ENCODE measurements around the gene RGS19. TPM values are rescaled to one million over a fixed set of nuclear protein-coding genes. Genes with fewer than 3 reads are reported as not detected.

The RGS19 gene
- total RNA-seq, 1 experiment from 2014 or later, result 17.2 TPM

DNA sequence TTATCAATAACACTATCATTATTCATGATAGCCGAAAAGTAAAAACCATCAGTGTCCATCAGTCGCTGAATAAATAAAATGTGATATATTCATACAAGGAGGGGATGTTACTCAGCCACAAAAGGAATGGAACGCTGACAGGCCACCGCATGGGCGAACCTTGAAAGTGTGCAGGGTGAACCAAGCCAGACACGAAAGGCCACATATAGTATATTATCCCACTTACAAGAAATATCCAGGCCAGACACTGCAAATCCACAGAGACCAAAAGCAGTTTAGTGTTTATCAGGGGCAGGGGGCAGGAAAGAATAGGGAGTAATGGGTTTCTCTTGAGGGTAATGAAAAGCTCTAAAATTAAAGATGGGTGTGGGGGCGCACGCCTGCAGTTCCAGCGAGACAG is 35.5 kb downstream of the RGS19 start:
- Mint-ChIP-seq H3K27ac (ENCODE audit: unreplicated experiment) (no peak overlapping the region), H3K9me3 (ENCODE audit: low read depth, unreplicated experiment) (no peaks in the 10 kb centered on the region), H3K4me3 (ENCODE audit: low read depth, unreplicated experiment) (no peak overlapping the region), H3K27me3 (ENCODE audit: unreplicated experiment) (peaks cover 79% of the 10 kb centered on the region), H3K36me3 (ENCODE audit: insufficient read depth, unreplicated experiment) (peaks cover 21% of the 10 kb centered on the region), H3K4me1 (ENCODE audit: low read depth, unreplicated experiment) (peaks cover 14% of the 10 kb centered on the region)
- CTCF ChIA-PET, result interaction anchor here (0.6 kb wide), 1 partner anchor 50 kb away, joined by 5 read pairs; no protein-coding TSS in a partner anchor
- no peak for DNase-seq
- no TSS peak for BruUV-seq (replicated peaks)
- TF ChIP-seq CTCF (IDR thresholded peaks at IDR 0.05; ENCODE audit: unreplicated experiment), result no peak
- intact Hi-C loops (cut with micrococcal nuclease; ENCODE audit: unreplicated experiment), result no loop called here

DNA sequence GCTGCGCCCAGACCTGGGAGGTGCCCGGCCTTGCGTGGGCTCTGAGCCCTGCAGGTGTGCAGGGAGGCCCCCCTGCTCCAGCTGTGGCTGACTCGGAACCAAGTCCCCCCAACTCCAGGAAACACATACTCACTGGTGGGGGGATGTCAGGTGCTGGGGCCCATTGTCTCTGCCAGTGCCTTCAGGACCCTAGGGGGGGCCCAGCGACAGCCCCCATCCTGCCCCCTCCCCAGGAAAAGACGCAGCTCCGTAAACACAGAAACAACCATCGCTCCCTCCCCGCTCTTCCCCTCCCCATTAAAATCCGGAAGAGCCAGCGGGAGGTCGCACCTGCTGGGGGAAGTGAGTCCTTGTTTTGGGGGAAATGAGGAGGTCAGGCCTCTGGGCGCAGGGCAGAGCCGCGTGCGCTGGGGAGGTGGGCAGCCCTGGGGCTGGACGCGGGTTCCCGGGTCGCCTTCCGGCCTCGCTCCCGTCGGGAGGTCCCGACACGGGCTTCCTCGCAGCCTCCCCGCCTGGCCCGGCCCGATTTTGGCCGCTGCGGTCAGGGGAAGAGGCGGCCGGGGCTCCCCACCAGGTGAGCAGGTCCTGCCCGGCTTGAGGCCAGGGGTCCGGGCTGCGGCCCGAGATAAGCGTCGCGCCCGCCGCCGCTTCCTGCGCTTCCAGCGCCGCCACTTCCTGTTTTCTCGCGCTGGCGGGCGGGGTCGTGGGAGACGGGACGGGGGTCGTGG is 37.1 kb downstream of the RGS19 start:
- H3K27ac Mint-ChIP-seq (ENCODE audit: unreplicated experiment), result no peak overlapping the region
- H3K27me3 Mint-ChIP-seq (ENCODE audit: unreplicated experiment), result peaks cover 75% of the 10 kb centered on the region
- CTCF ChIA-PET, result no interaction called here
- intact Hi-C loops (cut with micrococcal nuclease; ENCODE audit: unreplicated experiment), result no loop called here
- H3K36me3 Mint-ChIP-seq (ENCODE audit: insufficient read depth, unreplicated experiment), result peaks cover 37% of the 10 kb centered on the region
- DNase-seq, result no peak
- H3K4me1 Mint-ChIP-seq (ENCODE audit: low read depth, unreplicated experiment), result peaks cover 21% of the 10 kb centered on the region
- H3K9me3 Mint-ChIP-seq (ENCODE audit: low read depth, unreplicated experiment), result no peaks in the 10 kb centered on the region
- TF ChIP-seq CTCF (IDR thresholded peaks at IDR 0.05; ENCODE audit: unreplicated experiment), result no peak
- BruUV-seq (replicated peaks), result no TSS peak
- H3K4me3 Mint-ChIP-seq (ENCODE audit: low read depth, unreplicated experiment), result peak overlapping the region; percentile 22

DNA sequence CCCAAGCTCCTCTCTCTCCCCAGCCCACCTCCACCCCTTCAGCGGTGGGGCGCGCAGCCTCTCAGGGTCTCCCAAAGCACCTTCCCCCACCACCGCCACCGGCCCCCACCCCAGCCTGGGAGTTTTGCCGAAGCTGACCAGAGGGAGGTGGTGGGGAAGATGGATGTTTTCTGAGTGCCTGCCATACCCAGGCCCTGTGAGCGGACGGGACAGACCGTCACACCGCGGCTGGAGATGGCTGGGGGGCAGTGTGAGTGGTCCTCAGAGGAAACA is 37.6 kb downstream of the RGS19 start:
- DNase-seq, result no peak
- peaks cover 70% of the 10 kb centered on the region for H3K27me3 Mint-ChIP-seq (ENCODE audit: unreplicated experiment)
- H3K4me1 Mint-ChIP-seq (ENCODE audit: low read depth, unreplicated experiment), result peaks cover 21% of the 10 kb centered on the region
- peaks cover 42% of the 10 kb centered on the region for H3K36me3 Mint-ChIP-seq (ENCODE audit: insufficient read depth, unreplicated experiment)
- no peak overlapping the region for H3K27ac Mint-ChIP-seq (ENCODE audit: unreplicated experiment)
- H3K9me3 Mint-ChIP-seq (ENCODE audit: low read depth, unreplicated experiment), result no peaks in the 10 kb centered on the region
- TF ChIP-seq CTCF (IDR thresholded peaks at IDR 0.05; ENCODE audit: unreplicated experiment), result no peak
- H3K4me3 Mint-ChIP-seq (ENCODE audit: low read depth, unreplicated experiment), result peak overlapping the region; percentile 22
- intact Hi-C loops (cut with micrococcal nuclease; ENCODE audit: unreplicated experiment), result no loop called here
- BruUV-seq (replicated peaks), result no TSS peak
- CTCF ChIA-PET, result no interaction called here

DNA sequence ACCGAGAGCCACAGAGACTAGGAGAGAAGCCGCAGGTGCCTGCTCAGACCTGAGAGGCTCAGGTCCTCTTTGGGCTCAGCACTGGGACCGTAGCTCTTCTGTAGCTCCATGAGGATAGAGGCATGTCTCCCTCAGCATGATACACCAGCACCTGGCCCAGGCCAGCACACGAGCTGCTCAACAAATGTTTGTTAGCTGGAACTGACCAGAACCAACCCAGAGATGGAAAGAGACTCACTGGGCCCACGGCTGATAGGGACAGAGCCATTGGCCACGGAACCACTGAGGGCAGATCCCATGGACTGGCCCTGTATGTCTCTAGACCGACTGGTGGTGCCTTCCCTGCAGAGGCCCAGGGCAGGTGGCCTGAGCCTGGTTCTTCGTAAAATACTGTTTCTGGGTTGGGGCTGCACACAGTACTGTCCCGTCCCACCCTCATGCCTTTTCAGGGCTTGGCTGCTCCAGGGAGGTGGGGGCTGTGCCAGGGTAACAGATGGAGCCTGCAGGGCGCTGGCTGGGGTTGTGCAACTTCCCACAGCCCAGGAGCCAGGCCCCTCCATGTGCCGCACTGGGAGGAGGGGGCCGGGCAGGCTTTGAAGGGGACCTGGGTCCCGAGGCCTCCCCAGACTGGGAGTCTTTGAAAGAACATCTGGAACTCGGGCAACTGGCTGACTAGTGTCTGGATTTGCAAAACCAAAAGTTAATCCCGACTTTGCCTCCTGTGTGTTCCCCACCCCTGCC is 38.1 kb downstream of the RGS19 start:
- TF ChIP-seq CTCF (IDR thresholded peaks at IDR 0.05; ENCODE audit: unreplicated experiment), result no peak

More for the DNA sequence above, 38.1 kb downstream of the RGS19 start:
- CTCF ChIA-PET, result no interaction called here
- Mint-ChIP-seq H3K9me3 (ENCODE audit: low read depth, unreplicated experiment) (no peaks in the 10 kb centered on the region), H3K36me3 (ENCODE audit: insufficient read depth, unreplicated experiment) (peaks cover 45% of the 10 kb centered on the region), H3K4me1 (ENCODE audit: low read depth, unreplicated experiment) (peaks cover 21% of the 10 kb centered on the region), H3K4me3 (ENCODE audit: low read depth, unreplicated experiment) (peak overlapping the region; percentile 22), H3K27me3 (ENCODE audit: unreplicated experiment) (peaks cover 65% of the 10 kb centered on the region), H3K27ac (ENCODE audit: unreplicated experiment) (no peak overlapping the region)
- DNase-seq, result no peak
- intact Hi-C loops (cut with micrococcal nuclease; ENCODE audit: unreplicated experiment), result no loop called here
- no TSS peak for BruUV-seq (replicated peaks)
